PFSK-1 (cell line): ENCODE measurements around the gene CASQ2.

Experiments
- FOXP2 ChIP-seq: optimal IDR thresholded peaks from 2 replicates; pipeline ENCODE3; 2011; ENCODE audit warnings: borderline replicate concordance, control low read depth, inconsistent platforms; ENCODE audit not compliant: insufficient read depth; ENCODE audit errors: extremely low read length, extremely low read depth
- POLR2AphosphoS5 ChIP-seq: IDR thresholded peaks from 2 replicates; pipeline ENCODE4 v1.6.1; 2012; ENCODE audit warnings: low read depth, mild to moderate bottlenecking, control low read depth, low read length, moderate library complexity
- SIN3A ChIP-seq: IDR thresholded peaks from 2 replicates; pipeline ENCODE4 v1.6.1; 2012; ENCODE audit warnings: mild to moderate bottlenecking, low read length, moderate library complexity, borderline replicate concordance; ENCODE audit not compliant: insufficient read depth
- TAF1 ChIP-seq: IDR thresholded peaks from 2 replicates; pipeline ENCODE4 v1.6.1; 2012; ENCODE audit warnings: low read length, control low read depth, borderline replicate concordance; ENCODE audit not compliant: insufficient read depth
- TF ChIP-seq, protein P1 (sequence below), 2 experiments: IDR thresholded peaks; 2 replicates each; pipeline versions ENCODE4 v1.6.1 to v1.8.0; 2011 to 2012; ENCODE audit warnings: low read depth in 2 of 2, low read length in 2 of 2, control low read depth in 1 of 2, inconsistent platforms in 1 of 2, mild to moderate bottlenecking in 1 of 2, moderate library complexity in 1 of 2; ENCODE audit not compliant: insufficient read depth in 1 of 2

The CASQ2 gene

GRCh38 chr1:115761601-115762302 is 6.8 kb downstream of the CASQ2 start:
- no peak for TF ChIP-seq FOXP2
- no peak for TF ChIP-seq TAF1
- no peak for TF ChIP-seq SIN3A
- TF ChIP-seq POLR2AphosphoS5, result no peak
- TF ChIP-seq, protein P1, sequence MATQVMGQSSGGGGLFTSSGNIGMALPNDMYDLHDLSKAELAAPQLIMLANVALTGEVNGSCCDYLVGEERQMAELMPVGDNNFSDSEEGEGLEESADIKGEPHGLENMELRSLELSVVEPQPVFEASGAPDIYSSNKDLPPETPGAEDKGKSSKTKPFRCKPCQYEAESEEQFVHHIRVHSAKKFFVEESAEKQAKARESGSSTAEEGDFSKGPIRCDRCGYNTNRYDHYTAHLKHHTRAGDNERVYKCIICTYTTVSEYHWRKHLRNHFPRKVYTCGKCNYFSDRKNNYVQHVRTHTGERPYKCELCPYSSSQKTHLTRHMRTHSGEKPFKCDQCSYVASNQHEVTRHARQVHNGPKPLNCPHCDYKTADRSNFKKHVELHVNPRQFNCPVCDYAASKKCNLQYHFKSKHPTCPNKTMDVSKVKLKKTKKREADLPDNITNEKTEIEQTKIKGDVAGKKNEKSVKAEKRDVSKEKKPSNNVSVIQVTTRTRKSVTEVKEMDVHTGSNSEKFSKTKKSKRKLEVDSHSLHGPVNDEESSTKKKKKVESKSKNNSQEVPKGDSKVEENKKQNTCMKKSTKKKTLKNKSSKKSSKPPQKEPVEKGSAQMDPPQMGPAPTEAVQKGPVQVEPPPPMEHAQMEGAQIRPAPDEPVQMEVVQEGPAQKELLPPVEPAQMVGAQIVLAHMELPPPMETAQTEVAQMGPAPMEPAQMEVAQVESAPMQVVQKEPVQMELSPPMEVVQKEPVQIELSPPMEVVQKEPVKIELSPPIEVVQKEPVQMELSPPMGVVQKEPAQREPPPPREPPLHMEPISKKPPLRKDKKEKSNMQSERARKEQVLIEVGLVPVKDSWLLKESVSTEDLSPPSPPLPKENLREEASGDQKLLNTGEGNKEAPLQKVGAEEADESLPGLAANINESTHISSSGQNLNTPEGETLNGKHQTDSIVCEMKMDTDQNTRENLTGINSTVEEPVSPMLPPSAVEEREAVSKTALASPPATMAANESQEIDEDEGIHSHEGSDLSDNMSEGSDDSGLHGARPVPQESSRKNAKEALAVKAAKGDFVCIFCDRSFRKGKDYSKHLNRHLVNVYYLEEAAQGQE (IDR thresholded peaks at IDR 0.05; ENCODE audit: insufficient read depth in 1 of 2, low read depth in 2 of 2, low read length in 2 of 2), result no peak

DNA sequence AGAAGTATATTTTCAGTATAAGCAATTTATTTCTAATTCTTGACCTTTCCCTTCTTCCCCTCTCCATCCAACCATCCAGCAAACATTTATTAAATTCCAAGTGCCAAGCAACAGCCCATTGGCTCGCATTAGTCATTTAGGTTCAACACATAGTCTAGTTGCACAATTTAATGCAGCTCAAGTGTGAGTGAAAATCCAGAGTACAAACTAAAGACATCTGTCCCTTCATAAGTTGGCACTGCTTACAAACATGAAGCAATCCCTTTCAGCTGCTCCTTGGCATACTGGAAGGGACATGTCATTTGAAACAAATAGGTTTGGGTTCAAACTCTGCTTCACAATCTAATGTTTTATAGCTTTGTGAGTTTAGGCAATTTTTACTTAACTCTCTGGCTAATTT is 10.7 kb downstream of the CASQ2 start:
- TF ChIP-seq, protein P1 (IDR thresholded peaks at IDR 0.05; ENCODE audit: insufficient read depth in 1 of 2, low read depth in 2 of 2, low read length in 2 of 2), result no peak
- TF ChIP-seq POLR2AphosphoS5, result no peak
- no peak for TF ChIP-seq FOXP2
- no peak for TF ChIP-seq SIN3A
- no peak for TF ChIP-seq TAF1

DNA sequence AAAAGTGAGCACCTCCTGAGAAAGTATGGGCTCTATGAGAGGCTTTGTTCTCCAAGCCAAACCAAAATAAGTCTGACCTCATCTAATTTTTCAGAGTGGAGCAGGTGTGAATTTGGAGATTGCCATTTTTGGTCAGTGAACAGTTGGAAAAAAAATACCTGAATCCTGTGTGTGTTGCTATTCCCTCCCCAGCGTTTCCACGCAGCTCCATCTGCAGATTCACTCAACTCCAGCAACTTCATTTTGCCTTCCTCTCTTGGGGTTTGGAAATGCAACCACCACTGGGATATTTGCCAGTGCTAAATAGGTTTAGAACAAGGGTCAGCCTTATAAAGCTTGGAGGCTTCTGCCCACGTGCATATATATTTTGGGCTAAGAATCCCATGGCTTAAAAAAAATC is 11.2 kb downstream of the CASQ2 start:
- no peak for TF ChIP-seq POLR2AphosphoS5
- TF ChIP-seq SIN3A, result no peak
- TF ChIP-seq TAF1, result no peak
- TF ChIP-seq, protein P1 (IDR thresholded peaks at IDR 0.05; ENCODE audit: insufficient read depth in 1 of 2, low read depth in 2 of 2, low read length in 2 of 2), result no peak

GRCh38 chr1:115755456-115756370 is 12.8 kb downstream of the CASQ2 start:
- TF ChIP-seq SIN3A, result no peak
- no peak for TF ChIP-seq POLR2AphosphoS5
- no peak for TF ChIP-seq FOXP2
- no peak for TF ChIP-seq TAF1
- TF ChIP-seq, protein P1 (IDR thresholded peaks at IDR 0.05; ENCODE audit: insufficient read depth in 1 of 2, low read depth in 2 of 2, low read length in 2 of 2), result no peak
